ENCODE data around the gene CCND1.
"Not testable (repeated sequence)": the region's sequence is repeated elsewhere in the genome, so short reads cannot be mapped to it uniquely, and the experiment has no call there.

CCND1 gene

GRCh38 chr11:69669486-69669885 is 28.5 kb downstream of the CCND1 start:
- no peak for DNase-seq

GRCh38 chr11:69670158-69670845 is 29.3 kb downstream of the CCND1 start:
- DNase-seq, result no peak

- DNase-seq, result no peak
These were observed 30.9 kb downstream of the CCND1 start for GRCh38 chr11:69671734-69672465.

- DNase-seq, result no peak
These were observed 33.4 kb downstream of the CCND1 start for GRCh38 chr11:69674267-69674885.

- peak; percentile 83 for DNase-seq
These were observed 34.1 kb downstream of the CCND1 start, which contains the start of gene LTO1 for GRCh38 chr11:69674886-69675714. TSS of gene LTO1 (minus strand) at chr11:69675353. CDS start at chr11:69675239, 114 bp downstream.

- DNase-seq, result no peak
These were observed 36.8 kb downstream of the CCND1 start for GRCh38 chr11:69677749-69678148.

- no peak for DNase-seq
These were observed 39.7 kb downstream of the CCND1 start for GRCh38 chr11:69680688-69681087.

- DNase-seq, result no peak
These were observed 41.3 kb downstream of the CCND1 start for GRCh38 chr11:69682221-69682620.

GRCh38 chr11:69682681-69683326 is 41.8 kb downstream of the CCND1 start:
- DNase-seq, result no peak

- no peak for DNase-seq
These were observed 42.9 kb downstream of the CCND1 start for GRCh38 chr11:69683764-69684333.

- DNase-seq, result no peak
These were observed 43.7 kb downstream of the CCND1 start for GRCh38 chr11:69684651-69685050.

- no peak for DNase-seq
These were observed 44.4 kb downstream of the CCND1 start for GRCh38 chr11:69685348-69685747.

GRCh38 chr11:69686452-69686851 is 45.5 kb downstream of the CCND1 start:
- DNase-seq, result no peak

- DNase-seq, result no peak
These were observed 45.9 kb downstream of the CCND1 start for GRCh38 chr11:69686856-69687255.

GRCh38 chr11:69687969-69688771 is 47.2 kb downstream of the CCND1 start:
- not testable (repeated sequence) for DNase-seq

- DNase-seq, result no peak
These were observed 48.7 kb downstream of the CCND1 start for GRCh38 chr11:69689484-69690319.

- no peak for DNase-seq
These were observed 50.5 kb downstream of the CCND1 start for GRCh38 chr11:69691463-69691862.

GRCh38 chr11:69692422-69692821 is 51.5 kb downstream of the CCND1 start:
- no peak for DNase-seq

GRCh38 chr11:69694781-69695180 is 53.8 kb downstream of the CCND1 start:
- DNase-seq, result no peak

GRCh38 chr11:69695581-69695980 is 54.6 kb downstream of the CCND1 start:
- no peak for DNase-seq
